HG02885 (cell line): ENCODE measurements around the gene KLF11.
A peak's percentile ranks its signal among the peaks of the same experiment; 100 is the strongest.

Experiments
- ATAC-seq: cut with Tn5 transposase; IDR thresholded peaks from one replicate; pipeline ENCODE4 v1.9.1; 2021; ENCODE audit warnings: mild to moderate bottlenecking; ENCODE audit not compliant: unreplicated experiment, poor library complexity

The KLF11 gene

DNA sequence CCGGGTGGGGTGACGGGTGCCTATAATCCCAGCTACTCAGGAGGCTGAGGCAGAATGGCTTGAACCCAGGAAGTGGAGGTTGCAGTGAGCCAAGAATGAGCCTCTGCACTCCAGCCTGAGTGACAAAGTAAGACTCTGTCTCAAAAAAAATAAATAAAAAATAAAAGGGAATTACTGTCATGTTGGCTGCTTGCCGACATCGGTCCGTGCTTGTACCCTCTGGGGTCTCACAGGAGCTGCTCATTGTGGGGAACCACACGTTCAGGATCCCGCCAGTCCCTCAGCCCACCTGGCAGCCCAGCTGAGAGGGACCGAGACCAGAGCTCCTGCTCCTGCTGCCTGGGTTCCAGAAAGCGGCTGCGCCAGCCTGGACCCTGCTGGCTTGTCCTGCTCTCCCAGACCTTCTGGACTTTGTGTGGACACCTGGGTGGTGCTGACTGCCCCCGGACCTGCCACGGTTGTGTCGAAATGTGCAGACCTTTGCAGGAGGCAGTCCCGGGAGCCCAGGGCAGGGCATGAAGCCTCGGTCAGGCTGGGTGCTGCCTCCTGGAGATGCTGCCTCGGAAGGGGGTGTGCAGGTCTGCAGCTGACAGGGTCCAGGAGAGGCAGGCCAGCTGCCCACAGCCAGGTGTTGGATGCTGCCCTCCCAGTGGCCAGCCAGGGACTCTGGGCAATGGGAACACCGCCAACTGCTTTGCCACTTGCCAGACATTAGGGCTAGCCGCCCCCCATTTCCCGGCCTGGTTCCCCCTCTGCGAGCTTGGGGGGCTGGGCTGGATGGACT is 16.4 kb downstream of the KLF11 start:
- no peak for ATAC-seq

DNA sequence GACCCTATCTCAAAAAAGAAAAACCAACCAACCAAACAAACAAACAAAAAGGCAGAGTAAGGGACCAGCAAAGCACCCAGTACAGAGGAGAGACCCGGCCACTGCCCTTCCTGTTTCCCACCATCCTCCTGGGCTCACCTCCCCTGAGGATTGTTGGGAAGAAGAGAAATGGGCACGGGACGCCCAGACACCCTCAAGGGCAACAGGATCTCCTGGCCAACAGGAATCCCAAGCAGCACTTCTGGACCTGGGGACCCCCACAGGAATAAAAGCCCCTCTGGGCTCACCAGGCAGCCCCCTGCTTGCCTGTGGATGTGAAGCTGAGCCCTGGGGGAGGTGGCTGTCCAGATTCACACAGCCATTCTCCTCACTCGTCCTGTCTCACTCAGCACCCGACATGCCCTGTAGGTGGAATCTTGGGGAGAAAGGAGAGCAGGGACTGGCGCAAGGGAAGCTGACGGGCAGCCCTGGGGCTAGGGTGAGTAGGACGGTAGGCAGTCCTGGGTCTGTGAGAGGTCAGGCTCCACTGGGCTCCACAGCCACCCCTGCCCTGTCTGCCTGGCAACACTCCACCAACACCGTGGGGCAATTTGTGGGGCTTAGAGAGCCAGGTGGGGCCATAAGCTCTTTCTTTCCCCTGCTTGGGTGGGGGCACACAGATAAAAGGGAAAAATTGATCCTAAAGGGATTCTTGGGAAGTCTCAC is 18.0 kb downstream of the KLF11 start:
- ATAC-seq: no peak

DNA sequence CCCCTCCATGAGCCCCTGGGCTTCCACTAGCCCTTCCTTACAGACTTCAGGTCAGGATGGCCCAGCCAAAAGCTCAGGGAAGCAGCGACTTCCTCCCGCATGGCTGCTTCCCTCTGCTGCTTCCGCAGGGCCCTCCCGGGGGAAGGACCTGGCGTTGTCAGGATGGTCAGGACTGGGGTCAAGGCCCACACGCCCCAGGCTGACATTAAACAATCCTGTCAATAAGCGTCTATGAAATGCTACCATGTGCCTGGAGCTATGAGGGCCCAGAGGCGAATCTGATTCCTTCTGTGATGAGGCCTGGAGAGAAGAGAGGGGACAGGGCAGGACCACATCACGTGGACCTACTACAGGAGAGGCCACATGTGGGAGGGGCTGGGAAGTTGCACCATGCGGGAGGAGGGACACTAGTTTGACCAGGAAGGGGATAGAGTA is 19.6 kb downstream of the KLF11 start:
- ATAC-seq: no peak

DNA sequence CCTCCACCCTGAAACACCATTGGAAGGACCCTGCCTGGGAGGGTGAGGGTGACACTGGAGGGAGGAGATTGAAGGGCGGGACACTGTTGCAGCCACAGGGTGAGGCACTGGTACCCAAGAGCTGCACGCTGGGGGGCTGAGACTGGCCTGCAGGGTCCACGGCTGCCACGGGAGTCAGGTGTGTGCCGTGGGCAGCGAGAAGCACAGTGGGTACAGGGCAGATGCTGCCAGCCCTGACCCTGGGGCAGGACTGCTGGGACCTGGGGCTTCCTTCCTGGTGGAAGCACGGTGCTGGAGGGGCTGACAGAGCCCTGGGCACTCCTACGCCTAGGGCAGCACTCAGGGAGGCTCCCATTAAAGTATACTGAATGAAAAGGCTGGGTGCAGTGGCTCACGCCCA is 20.2 kb downstream of the KLF11 start:
- ATAC-seq: no peak

DNA sequence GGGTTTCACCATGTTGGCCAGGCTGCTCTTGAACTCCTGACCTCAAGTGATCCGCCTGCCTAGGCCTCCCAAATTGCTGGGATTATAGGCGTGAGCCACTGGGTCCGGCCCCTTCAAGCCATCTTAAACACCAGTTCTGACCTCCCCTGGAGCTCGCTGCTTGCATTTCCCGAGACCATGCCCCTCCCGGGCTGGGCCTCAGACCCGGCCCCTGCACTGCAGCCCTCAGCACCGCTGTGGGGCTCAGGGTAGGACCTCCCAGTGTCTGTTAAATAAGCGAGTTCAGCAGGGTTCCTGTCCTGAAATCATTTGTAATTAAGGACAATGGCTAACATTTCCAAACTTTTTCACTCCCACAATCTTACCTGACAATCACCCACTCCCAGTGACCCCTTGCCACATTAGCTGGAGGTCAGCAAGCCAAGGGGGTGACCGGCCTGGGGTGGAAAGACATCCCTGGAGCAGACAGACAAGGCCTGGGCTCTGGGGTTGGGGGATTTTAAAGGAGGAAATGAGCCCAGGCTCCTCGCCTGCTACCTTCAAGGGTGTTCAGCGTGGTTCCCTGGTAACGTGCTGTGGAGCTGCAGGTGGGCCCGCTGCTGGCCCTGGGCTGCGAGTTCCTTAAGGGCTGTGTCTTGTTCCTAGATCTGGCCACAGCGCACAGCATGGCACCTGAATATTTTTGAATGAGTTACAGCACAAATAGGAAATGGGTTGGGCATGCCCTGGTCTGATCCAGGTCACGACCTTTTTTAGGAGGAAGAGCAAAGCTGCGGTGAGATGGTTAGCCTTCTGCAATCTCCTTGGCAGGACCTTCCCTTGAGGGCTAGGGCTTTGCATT is 21.8 kb downstream of the KLF11 start:
- ATAC-seq: no peak

DNA sequence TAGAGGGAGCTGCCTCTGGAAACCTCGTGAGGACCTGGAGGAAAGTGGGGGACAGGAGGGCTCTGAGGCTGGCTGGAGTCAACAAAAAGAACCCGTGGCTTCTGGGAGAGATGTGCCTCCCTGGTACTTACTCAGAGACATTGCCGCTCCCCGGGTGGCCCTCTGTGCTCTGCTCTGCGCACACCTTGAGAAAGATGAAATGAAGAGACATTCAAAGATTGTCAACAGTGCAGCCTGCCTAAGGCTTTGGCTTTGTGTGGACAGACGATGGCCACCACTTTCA is 22.4 kb downstream of the KLF11 start:
- ATAC-seq: no peak

DNA sequence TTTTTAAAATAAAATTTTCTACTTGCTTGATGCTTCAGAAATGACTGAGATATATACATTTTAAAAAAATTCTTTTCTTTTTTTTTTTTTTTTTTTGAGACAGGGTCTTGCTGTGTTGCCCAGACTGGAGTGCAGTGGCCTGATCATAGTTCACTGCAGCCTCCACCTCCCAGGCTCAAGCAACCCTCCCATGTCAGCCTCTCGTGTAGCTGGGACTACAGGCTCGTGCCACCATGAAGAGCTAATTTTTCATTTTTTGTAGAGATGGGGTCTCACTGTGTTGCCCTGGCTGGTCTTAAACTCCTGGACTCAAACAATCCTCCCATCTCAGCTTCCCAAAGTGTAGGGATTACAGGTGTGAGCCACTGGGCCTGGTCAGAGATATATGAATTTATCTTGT is 24.0 kb downstream of the KLF11 start:
- no peak for ATAC-seq

DNA sequence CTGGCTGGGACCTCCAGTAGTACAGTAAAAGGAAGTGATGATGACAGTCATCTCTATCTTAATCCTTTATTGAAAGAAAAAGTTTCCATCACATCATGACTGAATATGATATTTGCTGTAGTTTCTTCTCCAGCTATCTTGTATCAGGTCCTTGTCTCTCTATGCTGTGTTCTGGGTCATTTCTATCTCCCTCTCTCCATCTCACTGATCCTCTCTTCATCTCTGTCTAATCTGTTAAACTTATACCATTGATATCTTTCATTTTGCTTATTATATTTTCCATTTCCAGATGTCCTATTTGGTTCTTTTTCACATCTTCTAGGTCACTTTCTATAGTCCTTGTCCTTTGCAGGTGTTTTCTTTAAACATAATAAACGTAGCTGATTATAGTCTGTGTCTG is 24.5 kb downstream of the KLF11 start:
- ATAC-seq: no peak

DNA sequence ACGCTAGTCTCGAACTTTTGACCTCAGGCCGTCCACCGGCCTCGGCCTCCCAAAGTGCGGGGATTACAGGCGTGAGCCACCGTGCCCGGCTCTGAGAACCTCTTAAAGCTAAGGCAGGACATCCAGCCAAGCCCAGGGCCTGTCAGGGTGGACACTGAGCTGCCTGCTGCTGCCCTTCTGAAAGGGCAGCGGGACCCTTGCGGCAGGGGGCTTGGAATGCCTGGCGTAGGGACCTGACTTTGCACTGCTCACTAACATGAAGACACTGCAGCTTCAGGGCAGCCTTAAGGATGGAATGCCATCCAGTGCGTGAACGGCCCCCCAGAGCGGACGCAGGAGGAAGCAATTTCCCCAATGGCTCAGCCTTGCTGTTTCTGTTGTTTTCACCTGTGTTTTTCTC is 27.8 kb downstream of the KLF11 start:
- no peak for ATAC-seq

DNA sequence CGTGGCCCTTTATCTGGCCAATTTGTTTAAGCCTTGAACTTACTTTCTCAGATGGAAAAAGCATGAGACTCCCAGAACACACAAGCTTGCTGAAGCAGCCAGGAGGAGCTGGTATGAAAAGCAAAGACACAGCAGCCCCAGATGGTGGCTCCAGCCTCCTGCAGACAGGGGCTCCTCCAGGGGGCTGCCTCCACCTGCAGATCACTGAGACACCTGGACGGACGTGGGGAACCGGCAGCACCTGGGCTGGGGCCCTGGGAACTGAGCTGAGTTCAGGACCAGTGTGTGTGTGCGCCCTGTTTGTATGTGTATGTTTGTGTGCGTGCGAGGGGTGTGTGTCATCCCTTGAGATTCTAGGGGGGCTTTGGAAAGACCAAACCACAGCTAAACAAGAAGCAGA is 28.2 kb downstream of the KLF11 start:
- ATAC-seq: no peak

DNA sequence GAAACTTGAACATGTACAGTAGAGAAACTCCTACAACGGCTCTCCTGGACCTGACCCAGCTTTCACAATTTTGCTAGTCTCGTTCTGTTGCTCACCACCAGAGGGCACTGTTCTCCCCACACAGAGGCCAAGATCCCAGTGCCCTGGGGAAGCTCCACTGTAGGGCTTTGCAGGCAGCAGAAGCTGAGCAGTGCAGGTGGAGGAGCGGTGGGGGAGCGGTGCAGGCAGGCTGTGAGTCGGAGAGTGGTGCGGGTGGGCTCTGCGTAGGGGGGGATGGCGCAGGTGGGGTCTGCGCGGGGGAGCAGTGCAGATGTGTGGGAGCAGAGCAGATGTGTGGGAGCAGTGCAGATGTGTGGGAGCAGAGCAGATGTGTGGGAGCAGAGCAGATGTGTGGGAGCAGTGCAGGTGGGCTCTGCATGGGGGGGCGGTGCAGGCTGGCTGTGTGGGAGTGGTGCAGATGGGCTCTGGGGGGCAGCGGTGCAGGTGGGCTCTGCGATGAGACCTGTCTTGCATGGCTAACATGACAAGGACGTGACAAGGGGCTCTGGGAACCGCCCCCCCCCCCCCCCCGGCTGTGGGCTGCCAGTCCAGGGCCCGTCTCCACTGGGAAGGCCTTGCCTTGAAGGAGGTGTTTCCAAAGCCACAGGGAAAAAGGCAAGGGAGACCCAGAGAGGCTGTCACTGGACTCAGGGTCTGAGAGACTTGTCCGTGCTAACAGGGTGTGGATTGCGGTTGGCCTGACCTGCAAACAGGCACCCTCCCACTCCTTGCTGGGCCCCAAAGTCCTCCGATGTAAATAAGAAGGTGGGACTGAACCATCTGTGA is 29.5 kb downstream of the KLF11 start:
- ATAC-seq: peak; percentile 87

DNA sequence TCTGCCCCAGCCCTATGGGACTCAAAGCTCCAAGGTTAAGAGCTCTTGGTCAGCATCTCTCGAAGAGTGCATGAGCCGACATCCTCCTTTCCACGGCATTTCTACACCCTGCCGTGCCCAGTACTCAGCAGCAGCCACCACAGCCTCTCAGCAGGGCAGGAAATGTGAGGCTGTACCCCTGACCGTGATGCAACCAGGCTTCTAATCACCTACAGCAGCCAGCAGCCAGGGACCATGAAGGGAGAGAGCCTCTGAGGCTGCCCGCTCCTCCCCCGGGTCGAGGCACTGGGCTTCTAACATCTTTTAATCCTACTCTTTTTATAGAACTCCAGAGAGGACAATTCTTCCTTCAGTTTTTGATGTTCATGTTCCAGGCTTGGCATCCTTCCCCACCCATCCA is 30.4 kb downstream of the KLF11 start:
- no peak for ATAC-seq

DNA sequence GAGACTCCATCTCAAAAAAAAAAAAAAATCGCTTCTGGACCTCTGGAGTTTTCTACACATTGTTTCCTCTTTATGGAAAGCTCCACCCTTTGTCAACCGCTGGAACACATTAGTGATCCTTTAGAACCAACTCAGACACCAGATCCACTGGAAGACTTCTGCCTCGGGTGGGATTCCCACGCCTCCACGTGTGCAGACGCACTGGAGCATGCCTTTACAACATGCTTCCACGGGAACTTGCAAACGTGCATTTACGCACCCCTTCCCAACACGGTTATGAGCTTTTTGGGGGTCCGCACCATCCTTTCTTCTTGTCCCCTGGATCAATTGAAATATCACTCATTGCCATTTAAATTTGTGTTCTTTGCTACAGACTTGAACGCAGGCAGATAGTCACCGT is 31.8 kb downstream of the KLF11 start:
- no peak for ATAC-seq

DNA sequence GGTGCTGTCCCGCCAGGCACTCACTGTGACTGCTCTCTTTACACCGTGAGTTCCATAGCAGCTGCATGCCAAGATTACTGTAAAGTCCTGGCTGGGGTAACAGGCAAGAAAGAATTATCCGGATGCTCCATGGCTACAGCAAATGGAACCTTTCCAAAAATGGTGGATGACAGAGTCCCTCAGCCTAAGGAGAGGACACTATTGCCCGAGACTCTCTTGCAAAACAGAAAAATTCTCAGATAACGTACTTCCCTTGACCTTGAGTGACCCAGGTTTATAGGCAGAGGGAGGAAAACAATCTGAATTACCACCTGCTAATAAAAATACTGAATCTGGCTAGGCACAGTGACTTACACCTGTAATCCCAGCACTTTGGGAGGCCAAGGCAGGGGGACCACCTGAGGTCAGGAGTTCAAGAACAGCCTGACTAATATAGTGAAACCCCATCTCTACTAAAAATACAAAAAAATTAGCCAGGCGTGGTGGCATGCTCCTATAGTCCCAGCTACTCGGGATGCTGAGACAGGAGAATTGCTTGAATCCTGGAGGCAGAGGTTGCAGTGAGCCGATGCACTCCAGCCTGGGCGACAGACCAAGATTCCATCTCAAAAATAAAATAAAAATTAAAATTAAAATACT is 32.3 kb downstream of the KLF11 start:
- no peak for ATAC-seq

DNA sequence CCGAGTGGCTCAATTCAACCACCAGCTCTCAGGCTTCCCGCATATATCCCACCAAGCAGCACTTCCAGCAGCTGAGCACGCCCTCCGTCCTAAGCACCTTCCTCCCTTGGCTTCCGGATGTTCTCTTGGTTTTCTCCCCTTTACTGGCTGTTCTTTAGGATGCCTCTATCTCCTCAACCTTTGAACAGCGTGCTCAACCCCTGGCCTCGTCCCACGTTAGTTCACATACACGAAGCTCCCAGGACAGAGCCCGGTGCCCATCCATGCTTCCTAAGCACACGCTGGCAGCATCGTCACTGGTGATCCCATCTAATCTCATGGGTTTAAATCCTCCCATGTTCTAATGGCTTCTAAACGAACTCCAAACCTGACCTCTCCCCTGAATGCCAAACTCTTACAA is 33.2 kb downstream of the KLF11 start:
- no peak for ATAC-seq

DNA sequence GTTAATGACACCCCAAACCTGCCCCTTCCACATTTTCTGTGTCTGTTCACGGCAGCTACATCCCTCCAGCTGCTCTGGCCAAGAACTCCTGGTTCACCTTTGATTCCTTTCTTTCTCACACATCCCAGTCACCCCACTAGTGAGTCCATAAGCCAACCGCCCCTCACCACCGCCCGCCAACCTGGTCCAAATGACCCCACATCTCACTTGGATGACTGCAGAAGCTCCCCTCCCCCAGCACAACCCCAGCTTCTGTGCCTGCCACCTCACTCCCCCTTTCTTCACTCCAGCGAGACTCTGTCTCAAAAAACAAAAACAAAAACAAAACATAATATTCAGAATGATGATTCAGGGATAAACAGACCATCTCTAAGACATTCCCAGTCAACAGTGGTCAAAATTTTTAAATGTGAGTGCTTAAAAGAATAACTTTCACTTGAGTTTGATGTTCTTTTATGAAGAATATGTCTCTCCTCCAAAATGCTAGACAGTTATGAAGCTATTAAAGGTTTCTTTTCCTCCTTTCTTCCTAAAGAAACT is 33.7 kb downstream of the KLF11 start:
- no peak for ATAC-seq

DNA sequence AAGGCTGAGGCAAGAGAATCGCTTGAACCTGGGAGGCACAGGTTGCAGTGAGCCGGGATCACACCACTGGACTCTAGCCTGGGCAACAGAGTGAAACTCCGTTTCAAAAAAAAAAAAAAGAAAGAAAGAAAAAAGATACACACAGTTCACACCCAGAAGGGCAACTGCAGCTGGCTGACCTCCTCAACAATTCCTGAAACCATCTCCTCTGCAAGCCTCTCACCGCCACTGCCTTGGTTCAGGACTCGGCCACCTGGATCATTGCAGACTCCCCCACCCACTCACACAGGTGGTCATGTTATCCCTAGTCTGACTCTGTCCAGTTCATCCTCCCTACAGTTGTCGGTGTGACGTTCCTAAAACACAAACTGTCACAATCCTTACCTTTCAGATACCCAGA is 34.7 kb downstream of the KLF11 start:
- ATAC-seq: no peak

DNA sequence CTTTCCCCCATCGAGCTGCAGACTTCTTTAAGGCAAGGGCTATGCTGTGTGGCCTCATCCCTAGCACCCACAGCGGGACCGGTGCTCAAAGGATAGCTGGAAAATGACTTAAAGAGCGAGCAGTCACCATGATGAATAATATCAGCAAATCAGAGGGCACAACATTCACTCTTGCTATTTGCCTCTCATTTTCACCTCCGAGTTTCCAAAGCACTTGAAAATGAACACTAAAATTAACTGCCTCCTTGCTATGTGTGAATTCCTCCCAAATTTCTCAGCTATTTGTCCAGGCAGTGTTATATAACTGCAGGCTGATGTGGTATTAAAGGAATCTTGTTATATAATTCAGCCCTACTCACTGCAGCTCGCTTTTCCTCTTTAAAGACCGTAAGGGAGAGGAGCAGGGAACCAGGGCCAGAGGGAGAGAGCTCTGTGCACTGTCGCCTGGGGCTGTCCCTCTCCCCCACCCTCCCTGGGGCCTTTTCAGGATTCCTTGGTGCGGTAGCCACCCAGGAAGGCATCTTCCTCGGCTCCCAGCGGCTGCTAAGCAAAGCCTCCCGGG is 35.4 kb downstream of the KLF11 start:
- no peak for ATAC-seq

DNA sequence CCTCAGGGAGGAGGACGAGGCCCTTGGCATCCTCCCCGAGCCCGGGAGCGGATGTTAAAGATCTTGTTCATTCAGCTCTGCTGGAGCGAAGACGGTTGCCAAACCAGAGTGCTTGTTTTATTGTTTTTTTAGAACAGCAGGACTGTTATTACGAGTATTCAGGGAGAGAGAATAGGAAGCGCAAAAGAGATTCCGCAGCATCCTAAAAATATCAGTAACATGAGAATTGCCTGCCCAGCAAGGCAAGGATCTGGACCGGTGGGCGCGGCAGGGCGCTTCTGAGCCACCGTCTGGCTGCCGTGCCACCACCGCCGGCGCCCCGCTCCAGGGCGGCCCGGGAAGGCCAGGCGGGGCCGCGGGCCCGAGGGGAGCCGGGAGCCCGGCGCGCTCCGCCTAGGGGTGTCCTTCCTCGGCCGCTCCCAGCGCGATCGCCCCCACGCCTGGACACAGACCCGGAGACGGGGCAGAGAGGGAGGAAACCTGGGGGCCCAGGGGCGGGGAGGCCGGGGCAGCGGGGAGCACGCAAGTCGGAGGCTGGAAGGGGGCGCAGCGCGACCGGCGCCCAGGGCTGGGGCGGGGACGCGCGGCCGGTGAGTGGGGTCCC is 36.0 kb downstream of the KLF11 start:
- ATAC-seq: peak; percentile 25
